Smooth muscle cell of the coronary artery (primary cell): ENCODE data around the gene RIOK2. TPM values are rescaled to one million over a fixed set of nuclear protein-coding genes. Genes with fewer than 3 reads are reported as not detected.

ENCODE experiments used
- total RNA-seq: library from RNA; depleted of rRNA; stranded (reverse); fragments of >200 nt; gene quantifications from 2 replicates; pipeline ENCODE4 v1.2.3, GENCODE V29; 2014; ENCODE audit warnings: low replicate concordance

RIOK2 gene
- 12.6 and 23.8 TPM in 2 replicates for total RNA-seq

GRCh38 chr5:97183100-97183929, at the start of gene RIOK2:
RIOK2 (minus strand) TSS chr5:97183247; CDS start chr5:97183191, 56 bp downstream.

GRCh38 chr5:97142521-97143254, 40.4 kb downstream of the RIOK2 start, which contains the start of gene LIX1:
LIX1 (minus strand) TSS chr5:97142611; CDS start chr5:97142576, 35 bp downstream.

Other genes starting within 250 kb of the RIOK2 start
- 14.7 and 20.7 TPM in 2 replicates for gene LNPEP, start 247.2 kb downstream of the RIOK2 start, total RNA-seq
- gene LIX1, start 40.6 kb downstream of the RIOK2 start, total RNA-seq, result not detected in 2 replicates